ENCODE results near the gene KCNMA1.

Gene KCNMA1

DNA sequence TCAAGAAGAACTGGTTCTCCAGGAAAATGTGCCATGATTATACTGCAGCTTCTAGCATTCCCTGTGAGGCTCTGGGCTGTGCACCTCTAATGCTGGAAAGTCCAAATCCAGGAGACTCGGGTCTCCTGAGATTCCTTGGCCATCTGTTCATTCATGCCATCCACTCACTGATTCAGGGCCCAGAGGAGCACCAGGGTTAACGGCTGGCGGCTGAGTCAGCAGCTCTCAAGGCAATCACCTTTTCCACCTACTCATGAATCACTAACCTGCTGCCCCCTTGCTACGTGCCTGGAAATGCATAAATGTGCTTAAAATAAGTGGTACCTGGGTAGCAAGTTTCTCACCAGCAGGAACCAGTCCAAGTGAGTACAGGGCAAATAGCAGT, 132.7 kb downstream of the KCNMA1 start:
- no peak for DNase-seq

DNA sequence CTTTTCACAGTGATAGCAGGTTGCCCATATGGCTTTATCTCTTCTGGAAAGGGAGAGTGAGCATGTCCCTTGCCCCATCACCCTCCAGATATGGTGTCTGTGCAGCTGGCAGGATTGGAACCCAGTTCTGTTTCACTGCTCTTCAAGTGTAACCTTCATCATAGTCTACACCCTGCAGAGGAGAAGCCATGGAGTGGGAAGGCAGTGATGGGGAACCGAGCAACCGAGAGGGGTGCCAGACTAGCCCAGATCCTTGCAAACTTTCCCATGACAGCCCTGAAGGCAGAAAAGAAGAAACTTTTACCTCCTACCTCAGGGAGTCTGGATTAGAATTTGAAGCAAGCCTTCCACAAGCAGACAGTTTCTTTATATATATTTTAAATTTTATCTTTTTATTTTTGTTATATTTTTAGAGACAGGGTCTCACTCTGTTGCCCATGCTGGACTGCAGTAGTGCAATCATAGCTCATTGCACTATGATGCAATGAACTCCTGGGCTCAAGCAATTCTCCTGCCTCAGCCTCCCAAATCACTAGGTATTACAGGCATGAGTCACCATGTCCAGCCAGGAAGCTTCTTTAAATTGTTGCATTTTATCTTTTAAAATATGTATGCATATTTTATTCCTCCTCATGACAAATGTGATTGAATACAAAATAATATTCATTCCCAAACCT, 133.3 kb downstream of the KCNMA1 start:
- DNase-seq: peak; percentile 87

DNA sequence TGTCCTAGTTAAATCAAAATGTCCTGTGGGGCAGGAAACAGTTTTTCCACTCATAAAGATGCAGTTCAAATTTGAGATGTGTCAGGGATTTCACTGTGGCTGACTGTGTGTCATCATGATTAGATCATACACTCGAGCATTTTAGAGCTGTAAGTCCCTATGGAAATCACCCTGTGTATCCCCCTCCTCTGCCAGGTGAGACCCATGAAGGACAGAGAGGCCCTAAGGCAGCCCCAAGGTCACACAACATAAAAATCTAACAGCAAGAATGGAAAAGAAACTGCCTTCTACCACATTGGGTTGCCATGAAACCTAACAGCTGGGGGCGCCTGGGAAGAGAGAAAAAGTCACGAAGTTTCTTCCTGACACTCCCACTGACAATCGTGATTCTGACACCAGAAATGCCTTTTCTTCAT, 135.8 kb downstream of the KCNMA1 start:
- no peak for DNase-seq

DNA sequence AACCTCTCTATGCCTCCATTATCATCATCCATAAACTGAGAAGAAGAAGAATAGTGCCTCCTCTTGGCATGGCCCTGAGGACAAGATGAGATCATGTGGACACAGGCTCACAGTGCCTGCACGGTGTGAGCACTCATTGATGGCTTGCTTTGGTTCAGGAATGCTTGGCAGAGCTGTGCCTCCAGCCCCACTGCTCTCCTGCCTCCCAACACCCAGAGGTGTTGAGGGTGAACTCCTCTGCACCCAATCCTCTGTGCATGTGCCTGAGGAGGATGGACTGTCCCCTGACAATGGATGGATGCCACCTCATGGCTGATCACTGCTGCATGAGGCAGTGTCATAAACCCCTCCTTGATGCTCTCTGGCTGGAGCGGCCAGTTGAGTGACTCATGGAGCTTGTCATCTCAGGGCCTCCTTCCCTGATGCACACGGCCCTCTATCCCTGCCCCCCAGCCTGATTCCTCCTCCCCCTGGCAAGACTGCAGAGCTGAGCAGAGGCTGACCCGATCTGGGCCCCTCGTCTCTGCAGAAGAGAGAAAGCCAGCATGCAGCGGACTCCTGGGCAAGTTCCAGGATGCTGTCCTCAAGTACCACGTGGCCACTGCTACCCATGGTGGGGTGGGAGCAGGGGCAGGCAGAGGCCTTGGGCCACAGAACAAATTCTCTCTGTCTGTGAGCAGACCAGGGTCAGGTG, 136.3 kb downstream of the KCNMA1 start:
- peak; percentile 98 for DNase-seq

DNA sequence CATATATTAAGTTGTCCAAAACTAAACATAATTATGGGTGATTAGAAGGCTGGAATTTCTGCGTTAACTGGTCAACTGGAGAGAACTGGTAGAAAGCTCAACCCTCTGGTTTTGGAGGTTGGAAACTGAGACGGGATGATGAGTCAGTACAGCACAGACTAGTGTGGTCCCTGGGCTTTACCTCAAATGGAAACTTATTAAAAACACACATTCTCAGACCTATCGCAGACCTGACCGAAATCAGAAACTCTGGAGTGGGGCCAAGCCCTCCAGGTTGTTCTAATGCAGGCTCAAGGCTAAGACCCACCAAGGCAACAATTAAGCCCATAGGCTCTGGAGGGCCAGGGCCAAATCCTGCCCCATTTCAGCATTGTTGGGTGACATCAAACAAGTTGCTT, 136.9 kb downstream of the KCNMA1 start:
- peak; percentile 32 for DNase-seq

DNA sequence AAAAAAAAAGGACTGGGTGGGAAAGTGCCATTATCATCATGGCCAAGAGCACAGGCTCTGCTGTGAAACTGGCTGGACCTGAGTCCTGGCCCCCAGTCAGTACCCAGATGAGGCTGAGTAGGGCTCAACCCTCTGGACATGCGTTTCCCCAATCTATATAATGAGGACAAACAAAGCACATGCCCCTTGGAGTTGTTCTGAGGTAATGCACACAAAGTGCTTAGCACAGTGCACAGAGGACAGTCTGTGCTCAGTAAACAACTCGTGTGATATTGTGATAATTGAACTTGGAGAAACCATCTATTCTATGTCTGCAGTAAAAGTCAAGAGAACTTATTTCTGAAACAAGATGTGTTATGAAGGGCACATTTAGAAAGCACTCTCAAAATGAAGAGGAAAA, 138.8 kb downstream of the KCNMA1 start:
- no peak for DNase-seq

DNA sequence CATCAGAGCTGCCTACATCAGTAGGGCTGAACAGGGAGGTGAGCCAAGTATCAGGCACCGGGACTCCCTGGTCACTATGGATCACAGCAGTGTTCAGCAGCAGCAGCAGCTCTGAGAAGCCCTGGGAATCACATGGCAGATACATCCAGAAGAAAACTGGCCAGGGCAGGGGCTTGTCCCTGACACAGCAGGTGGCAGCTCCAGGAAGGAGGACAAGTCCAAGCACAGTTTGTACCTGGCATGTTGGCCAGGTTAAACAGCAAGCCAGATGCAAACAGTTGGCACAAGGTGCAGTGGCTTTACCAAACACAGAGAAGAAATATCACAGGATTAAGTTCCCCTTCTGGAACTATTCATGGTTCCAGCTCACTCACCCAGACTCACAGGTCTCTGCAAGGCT, 139.4 kb downstream of the KCNMA1 start:
- no peak for DNase-seq

DNA sequence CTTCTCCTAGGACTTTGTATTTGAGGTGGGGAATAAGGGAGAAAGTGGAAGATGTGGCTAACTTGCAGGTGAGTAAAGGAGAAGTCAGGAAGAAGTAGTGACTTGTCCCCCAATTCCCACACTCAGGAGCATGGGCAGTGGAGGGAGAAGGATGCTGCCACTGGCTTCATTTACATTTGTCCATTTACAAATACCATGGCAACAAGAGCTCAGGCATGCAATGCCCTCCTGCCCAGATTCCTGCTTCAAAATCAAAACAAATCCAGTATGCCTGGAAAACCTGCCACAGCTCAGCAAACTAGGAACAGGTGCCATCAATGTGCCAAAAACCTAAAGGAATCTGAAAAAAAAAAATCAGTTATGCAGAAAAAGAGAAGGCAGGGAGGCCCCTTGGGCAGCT, 139.9 kb downstream of the KCNMA1 start:
- DNase-seq: no peak

DNA sequence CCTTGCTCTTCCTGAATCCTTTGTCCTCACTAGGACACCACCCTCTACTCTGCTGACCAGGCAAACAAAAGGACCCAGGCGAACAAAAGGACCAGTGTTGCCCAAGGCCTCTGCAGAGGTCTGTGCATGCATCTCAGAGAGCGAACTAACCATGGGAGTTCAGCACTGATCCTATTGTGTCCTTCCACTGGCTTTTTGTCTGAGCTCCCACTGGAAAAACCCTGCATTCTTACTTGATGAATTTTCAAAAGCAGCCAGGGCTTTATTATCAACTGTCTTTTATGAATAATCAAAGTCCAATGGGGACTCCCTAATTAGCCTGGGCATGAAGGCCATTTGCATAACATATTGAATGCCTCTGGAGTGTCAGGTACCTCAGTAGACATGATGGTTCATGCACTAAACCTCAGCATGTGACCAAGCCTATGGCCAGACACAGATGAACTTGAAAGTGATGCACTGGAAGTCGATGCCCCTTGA, 140.6 kb downstream of the KCNMA1 start:
- DNase-seq: no peak

DNA sequence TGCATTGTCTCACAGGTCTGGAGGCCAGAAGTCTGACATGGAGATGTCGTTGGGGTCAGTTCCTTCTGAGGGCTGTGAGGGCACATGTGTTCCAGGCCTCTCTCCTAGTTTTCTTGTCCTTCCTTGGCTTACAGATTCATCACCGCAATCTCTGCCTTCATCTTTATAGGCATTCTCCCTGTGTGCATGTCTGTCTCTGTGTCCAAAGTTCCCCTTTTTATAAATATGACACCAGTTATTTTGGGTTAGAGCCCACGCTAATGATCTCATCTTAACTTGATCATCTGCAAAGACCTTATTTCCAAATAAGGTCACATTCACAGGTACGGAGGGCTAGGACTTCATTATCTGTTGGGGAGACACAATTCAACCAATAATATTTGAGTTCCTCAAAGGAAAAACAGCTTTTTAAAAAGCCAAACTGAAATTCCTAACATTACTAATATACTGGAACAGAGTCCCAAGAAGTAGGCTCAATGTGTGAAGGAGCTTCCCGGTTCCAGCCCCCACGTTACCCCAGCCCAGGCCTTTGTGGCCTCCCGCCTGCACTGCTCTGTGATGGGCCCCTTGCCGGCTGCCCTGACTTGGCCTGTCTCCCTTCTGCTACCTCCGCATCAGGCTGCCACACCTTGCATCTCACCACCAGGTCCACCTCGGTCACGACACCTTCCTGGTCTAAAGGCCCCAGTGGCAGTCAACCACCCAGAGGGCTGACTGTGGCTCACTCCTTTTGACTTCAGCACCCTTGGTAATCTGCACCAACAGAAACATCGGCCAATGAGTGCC, 142.7 kb downstream of the KCNMA1 start:
- DNase-seq: no peak

DNA sequence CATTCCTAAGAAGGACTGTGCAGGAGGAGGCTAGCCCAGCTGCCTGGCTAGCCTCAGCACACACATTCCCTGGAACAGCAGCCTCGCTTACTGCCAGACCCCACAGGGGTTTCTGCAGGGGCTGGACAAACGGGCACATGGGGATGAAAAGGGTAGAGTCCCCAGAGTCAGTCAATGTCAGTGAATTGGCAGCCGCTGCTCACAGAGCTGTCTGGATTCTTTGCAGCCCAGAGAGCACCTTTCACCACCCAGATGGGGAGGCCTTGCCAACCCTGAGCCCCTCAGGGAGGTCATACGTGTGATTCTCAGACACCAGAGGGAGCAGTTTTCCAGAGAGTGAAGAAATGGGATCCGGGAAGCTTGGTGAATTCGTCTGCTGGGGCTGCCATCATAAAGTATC, 143.3 kb downstream of the KCNMA1 start:
- DNase-seq: peak; percentile 73

DNA sequence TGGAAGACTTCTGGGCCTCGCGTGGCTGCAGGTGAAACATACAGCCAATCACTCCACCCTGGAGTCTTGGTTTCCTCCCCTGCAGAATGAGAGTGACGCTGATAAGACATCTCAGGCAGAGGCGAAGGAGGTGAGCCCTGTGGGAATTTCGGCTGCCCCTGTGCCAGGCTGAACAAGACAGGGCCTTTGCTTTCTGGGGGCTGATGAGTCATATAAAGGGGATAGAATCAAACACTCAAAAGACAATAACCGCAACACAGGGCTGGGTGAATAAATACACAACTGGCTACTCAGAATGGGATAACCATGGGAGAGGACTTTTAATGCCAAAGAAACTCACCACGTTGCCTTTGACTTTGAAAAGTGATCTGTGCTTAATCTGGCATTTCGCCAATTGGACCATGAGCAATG, 143.8 kb downstream of the KCNMA1 start:
- no peak for DNase-seq

DNA sequence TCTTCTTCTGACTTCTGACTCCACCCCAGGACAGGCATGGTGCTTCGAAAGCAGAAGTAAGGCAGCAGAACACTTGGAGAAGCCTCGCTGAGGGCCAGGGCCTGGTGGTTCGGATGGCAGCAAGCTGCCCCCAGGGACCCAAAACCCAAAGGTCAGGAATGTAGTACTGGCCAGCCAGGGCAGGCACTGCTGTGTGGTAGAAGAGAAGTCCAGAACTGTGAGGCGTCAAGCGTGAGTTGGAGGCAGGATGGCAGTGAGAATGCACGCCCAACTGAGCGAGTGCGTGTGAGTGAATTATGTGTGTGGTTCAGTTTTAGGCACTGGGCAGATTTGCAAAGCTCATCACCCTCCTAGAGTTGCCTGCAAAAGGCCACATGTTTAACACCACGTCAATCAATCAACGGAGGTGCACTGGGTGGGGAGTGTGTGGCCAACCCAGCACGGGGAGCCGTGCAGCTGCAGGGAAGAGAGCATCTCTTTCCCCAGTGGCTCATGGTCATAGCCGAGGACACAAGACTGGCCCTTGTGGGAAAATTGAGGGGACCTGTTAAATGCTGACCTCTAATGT, 144.3 kb downstream of the KCNMA1 start:
- no peak for DNase-seq

DNA sequence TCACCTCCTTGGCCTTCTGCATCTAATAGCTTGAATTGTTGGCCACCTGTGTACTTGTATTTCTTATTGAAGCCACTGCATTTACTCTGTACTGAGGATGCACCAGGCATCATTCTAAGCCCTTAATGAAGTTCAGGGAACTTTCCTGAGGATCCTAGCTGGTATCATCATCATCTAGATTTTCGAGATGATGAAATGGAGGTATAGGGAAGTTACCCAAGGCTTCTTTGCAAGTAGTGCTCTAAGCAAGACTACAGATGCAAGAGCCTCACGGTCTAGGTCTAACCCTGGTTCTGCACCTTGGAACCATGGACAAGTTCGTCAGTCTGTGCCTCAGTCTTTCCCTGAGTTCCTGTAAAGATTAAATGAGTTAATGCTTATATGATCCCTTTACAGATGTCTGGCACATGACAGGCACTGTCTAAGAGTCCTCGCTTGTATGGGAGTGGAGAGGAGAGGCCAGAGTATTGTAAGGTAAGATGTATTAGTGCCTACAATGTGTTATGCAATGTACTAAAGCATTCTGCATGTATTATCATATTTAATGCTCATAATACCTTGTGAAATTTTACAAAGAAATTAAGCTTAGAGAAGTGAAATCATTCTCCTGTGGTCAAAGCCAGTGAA, 145.1 kb downstream of the KCNMA1 start:
- DNase-seq: no peak

DNA sequence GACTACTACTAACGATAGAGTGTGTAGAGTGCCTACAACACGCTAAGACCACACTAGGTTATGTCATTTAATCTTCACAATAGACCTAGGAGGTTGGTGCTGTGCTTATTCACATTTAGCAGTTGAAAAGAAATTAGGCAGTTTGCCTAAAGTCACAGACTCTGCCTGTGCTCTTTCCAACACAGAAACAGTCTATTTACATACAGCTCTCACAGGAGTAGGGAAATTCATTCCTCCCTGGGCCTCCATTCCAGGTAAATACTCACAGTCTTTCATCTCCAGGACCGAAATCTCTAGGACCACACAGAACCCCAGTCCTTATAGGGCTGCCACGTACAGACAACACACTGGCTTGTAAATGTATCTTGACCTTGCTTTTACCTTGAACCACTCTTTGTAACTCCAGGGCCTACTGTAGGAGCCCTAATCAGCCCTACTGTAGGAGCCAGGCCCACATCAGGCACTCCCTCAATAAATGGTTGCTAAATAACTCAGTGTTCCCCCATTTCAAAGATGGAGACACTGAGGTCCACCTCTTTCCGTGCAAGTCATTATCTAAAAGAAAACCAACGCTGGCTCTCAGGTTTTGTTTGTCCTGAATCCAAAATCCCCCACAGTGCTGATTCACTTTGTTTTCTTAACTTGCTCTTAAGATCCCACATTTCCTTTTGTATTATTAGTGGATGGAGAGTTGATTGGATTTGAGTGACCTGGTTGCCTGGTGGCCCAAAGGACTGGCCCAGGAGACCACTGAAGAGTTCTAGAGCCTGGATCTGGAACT, 146.9 kb downstream of the KCNMA1 start:
- no peak for DNase-seq

DNA sequence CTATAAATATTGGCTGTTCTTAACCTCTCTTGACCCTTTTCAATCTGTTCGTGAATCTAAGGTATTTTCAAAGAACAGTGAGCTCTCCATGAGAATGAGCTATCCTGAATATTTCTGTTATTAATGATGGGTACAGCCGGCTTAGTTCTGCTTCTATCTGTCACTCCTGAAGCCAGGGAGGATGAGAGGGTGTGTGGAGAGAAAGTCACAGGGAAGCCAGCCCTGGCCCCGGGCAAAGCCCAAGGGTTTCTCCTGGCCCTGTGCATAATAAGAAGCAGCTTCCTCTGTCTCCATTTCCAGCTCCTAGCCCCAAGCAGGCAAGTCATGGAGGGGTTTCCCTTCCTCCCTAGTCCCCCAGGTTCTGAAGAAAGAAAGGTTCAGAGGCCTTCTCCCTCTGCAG, 151.1 kb downstream of the KCNMA1 start:
- DNase-seq: no peak

DNA sequence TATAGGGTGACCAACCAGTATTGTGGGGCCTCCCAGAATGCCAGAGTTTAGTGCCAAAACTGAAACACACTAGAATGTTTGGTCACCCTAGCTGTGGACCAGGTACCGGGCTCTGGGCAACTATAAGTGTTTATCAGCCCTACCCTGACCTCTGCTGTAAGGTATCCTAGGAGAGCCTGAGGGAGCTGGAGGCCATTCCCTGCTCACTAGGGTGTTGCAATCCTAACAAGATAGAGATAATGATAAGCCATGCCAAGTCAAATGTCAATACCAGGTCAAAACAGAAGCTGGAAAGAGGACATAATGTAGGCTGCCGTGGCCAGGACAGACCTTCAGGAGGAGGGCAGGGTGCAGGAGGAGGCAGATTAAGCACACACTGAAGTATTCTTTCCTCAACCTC, 151.8 kb downstream of the KCNMA1 start:
- DNase-seq: no peak

DNA sequence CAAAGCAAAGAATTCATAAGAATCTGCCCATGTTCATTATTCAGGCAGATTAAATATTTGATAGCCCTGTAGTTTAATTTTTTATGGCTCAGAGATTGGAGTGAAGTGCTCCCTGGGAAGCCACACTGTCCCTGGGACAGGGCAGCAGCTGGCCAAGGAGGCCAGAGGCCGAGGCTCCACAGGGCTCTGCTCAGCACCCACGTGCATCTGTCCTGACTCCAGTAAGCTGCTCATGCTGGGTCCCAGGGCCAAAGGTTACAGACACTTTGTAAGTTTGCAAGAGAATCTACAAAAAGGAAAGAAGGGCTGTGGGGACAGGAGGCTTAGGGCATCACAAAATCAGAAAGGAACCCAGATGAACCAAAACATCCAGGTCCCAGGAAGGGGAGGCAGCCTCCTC, 155.5 kb downstream of the KCNMA1 start:
- no peak for DNase-seq

DNA sequence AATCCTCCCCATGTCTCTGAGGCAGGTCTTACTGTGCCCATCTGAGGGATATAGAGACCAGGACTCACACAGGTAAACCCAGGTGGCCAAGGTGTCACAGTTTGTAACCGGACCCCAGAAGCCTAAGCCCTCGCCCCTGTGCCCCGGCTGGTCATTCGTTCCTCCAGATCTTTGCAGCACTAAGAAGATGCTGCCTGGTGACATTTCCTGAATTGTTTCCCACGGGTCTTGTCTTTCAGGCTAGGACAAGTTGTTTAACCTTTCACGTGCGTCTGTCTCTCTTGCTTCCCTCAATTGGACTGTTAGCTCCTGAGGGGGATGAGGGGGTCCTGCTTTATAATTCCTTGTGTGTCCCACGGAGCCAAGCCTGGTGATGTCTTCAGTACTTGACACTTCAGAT, 158.0 kb downstream of the KCNMA1 start:
- DNase-seq: no peak

DNA sequence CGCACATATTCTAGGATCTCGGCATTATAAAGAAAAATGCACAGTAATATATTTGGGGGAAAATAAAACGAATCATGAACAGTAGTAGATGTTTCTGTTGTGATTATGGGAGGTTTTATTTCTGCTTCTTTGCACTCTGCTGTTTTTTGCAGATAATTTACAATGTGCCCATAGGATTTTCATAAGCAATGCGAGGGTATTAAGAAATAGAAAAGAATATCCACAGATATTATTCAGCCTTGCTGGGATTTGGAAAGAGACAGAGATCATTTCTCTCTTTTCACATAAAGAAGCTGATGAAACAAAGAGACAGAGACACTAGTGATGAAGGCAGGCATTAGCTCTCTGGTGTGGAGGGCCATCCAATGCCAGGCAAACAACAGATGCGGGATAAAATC, 158.6 kb downstream of the KCNMA1 start:
- peak; percentile 30 for DNase-seq

DNA sequence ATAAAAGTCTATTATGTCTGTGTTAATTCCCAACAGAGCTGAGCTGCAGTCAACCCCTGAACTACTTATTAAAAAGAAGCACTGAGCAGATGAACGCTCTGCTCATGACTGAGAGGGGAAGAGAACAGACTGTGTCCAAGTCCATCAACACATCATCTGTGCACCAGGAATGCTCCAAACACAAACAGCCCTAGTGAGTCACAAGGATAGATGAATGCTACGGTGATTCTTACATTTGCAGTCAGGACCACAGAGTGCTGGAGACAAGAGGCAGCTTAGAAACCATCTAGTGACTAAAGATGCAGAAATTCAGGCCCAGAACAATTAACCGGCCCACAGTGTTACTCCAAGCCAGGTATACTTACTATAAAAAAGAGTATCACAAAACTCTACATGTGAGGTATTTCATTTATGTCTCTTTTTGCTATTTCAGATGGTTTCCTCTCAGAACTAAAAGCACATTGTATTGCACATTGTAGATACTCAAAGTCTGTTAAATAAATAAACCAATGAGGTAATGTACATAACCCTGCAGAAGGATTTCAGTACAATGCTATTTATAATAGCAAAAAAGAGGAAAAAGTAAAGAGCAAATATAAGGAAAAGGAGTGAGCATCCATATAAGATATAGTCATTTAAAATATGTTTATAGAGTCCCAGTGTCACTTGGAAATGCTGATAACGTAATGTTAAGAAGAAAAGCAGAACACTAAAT, 159.2 kb downstream of the KCNMA1 start:
- peak; percentile 87 for DNase-seq
